Liver (tissue), 3 donors: Measurements from ENCODE around the gene HPGD.

Experiments
- CTCF ChIP-seq: fragments of 150-350 bp; IDR thresholded peaks from 2 replicates; pipeline ENCODE4 v1.5.1; 2017; ENCODE audit warnings: improper control_type of control experiment, low read depth, low read length; ENCODE audit not compliant: missing input control
- EGR1 ChIP-seq, 2 donors: IDR thresholded peaks; 2 replicates each; pipeline ENCODE4 v1.6.1; 2016 to 2018; ENCODE audit warnings: antibody characterized with exemption in 2 of 2, low read depth in 2 of 2
- ZBTB33 ChIP-seq: IDR thresholded peaks from 2 replicates; pipeline ENCODE4 v1.6.1; 2016; ENCODE audit warnings: antibody characterized with exemption
- donor health status: healthy.
- donor health status: healthy.

DNA sequence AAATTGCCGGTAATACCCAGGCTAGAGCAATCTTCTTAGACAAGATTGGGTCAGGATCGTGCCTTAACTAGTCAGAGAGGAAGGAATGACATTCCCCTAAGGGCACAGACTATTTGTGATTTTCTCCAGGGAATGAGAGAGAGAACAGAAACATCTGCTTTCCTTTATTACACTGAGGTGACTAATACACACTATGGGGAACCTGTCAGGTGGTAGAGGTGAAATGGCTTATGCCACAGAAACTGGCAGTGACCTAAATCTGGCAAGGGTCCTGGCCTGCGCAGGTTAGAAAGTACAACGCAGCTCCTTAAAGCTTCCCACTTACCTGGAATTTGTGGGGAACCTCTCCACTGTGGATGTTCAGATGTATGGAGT is 16.6 kb upstream of the HPGD start:
- no peak for TF ChIP-seq CTCF
- TF ChIP-seq ZBTB33, result no peak
- no peak for TF ChIP-seq EGR1 (IDR thresholded peaks at IDR 0.05; ENCODE audit: low read depth in 2 of 2)
